ENCODE results near the gene PTPN21.
A peak's percentile ranks its signal among the peaks of the same experiment; 100 is the strongest.
"Not testable (repeated sequence)": the region's sequence is repeated elsewhere in the genome, so short reads cannot be mapped to it uniquely, and the experiment has no call there.

Gene PTPN21

DNA sequence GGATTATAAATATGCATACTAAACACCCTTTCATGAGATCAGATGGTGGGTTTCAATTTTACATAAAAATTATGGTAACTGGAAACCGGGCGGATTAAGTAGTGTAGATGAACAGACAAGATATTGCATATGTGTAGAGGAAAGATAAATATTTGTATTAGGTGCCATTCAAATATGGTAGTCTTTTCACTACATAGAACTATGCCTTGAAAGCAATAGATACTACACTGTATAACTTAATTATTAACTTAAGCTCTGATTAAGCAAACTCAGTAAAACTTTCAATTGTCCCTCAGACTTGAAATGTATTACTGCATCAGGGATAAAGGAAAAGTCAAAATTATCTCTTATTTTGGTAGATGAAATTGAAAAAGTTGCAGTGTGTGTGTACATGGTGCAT, 1.9 kb downstream of the PTPN21 start:
- no peak for DNase-seq (ENCODE audit: extremely low read depth in 1 of 2, low read depth in 1 of 2)

DNA sequence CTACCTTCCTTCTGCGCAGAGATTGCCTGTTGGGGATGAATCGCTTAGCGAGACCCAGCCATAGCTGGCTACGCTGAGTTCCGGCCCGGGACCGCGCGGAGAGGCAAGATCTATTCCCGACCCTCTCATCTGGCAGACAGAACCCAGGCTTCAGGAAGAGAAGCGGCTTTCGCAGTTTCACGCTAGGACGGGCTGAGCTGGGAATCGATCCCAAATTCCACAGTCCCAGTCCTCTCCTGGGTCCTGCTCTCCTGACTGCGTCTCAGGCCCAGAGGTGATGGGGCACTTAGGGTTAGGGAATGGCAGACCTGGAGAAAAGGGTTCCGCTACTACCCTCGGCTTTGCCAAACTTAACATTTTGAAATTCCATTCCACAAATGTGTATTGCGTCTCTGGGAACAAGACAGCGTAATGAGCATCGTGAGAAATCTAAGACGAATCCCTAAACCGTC, 2.8 kb downstream of the PTPN21 start:
- DNase-seq (ENCODE audit: extremely low read depth in 1 of 2, low read depth in 1 of 2), result no peak

DNA sequence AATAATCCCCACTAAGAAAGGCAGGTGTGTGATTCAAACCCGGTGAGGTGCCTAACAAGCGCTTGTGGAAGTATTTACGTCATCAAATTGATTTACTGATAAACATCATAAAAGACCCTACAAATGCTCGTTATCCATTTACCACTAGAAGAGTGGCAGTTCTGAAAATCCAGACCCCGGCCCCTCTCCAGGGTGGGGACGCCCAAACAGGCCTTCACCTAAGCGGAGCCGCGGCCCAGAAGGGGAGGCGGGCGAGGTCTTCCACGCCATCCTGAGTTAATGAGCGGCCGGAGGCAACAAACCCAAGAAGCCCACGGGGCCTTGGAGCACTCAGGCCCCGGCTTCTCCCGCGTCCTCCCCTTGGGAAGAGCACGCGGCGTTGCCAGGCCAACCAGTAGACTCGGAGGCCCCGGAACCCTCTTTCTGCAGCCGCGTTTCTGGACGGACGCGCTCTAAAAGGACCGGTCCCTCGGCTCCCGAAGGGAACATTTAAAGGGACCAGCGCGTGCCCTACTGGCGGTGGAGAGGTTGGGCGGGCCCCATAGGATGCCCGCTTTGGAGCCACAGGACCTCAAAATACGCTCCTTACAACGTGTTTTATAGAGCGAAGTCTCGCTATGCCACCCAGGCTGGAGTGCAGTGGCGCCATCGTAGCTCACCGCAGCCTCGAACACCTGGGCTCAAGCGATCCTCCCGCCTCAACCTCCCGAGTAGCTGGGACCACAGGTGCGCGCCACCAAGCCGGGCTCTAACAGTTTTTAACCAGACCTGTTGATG, 3.5 kb downstream of the PTPN21 start:
- peak in 1 of 2 donors; percentile 31 for DNase-seq (ENCODE audit: extremely low read depth in 1 of 2, low read depth in 1 of 2)

DNA sequence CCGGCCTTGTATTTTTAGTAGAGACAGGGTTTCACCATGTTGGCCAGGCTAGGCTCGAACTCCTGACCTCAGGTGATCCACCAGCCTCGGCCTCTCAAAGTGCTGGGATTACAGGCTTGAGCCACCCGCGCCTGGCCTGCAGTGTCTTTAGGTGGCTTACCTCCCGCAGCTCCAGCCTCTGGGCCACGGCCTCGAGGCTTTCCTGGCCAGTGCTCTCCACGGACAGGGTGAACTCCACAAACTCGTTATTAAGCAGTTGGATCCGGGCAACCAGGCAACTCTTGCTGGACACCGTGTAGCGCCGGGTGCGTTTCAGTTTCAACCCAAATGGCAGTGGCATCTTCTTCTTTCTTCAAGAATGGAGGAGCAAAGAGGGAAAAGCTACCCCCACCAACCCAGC, 4.7 kb downstream of the PTPN21 start:
- no peak for DNase-seq (ENCODE audit: extremely low read depth in 1 of 2, low read depth in 1 of 2)

DNA sequence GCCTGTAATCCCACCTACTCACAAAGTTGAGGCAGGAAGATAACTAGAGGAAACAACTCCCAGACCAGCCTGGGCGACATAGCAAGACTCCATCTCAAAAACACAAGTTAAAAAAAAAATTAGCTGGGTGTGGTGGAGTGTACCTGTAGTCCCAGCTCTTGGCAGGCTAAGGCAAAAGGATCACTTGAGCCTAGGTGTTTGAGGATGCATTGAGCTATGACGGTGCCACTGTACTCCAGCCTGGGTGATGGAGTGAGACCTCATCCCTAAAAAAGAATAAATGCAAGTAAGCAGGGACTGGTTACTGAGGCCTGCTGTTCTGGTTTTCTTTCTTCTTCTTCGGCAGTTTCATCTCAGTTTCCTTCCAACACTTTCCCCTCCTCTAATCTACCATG, 7.4 kb downstream of the PTPN21 start:
- no peak for DNase-seq (ENCODE audit: extremely low read depth in 1 of 2, low read depth in 1 of 2)

DNA sequence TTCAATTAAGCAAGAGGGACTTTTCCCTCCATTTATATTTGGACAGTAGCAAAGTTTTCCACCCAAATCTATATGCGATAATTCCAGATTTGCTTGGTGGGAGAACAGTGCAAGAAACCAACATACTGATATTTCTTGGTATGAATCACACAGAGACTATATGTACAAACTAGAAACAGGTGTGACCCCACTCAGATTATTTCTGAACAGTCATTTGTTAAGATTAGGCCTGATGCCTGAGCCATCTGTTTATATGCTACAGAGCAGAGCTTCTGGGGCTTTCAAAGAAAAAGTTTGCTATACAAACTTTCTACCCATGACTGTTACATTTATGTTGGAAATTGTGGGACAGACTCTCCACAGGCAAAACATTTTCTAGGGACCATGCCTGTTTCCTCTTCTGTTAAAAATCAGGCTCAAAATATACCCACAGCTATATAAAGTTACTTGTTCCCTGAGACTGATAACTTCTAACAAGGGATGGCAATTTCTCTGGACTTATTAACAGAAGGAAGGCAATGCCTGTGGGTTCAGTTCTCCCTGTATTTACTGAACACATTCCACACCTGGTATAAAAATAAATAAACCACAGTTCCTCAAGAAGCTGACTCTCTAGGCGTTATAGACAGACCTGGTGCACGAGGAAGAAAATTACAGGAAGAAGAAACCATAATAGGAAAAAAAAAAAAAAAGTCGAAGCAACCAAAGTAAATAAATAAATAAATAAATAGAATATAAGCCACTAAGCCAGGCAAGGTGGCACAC, 8.0 kb downstream of the PTPN21 start:
- DNase-seq (ENCODE audit: extremely low read depth in 1 of 2, low read depth in 1 of 2), result no peak

DNA sequence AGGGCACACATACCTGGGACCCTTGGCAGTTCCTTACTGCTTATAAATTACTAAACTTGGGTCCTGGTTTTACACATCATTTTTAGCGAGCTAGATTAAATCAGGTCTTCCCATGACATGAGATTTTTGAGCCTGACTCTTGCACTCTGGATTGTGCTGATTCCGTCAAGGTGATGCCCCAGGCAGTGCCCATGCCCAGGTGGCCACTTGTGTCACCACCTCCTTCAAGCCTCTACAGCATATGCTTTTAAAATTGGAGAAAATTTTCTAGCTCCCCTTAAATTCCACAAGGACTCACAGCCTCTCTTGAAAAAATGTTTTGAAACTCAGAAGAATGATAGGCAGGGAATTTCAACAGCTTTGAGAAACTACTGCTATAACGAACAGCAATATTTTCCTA, 9.6 kb downstream of the PTPN21 start:
- no peak for DNase-seq (ENCODE audit: extremely low read depth in 1 of 2, low read depth in 1 of 2)

DNA sequence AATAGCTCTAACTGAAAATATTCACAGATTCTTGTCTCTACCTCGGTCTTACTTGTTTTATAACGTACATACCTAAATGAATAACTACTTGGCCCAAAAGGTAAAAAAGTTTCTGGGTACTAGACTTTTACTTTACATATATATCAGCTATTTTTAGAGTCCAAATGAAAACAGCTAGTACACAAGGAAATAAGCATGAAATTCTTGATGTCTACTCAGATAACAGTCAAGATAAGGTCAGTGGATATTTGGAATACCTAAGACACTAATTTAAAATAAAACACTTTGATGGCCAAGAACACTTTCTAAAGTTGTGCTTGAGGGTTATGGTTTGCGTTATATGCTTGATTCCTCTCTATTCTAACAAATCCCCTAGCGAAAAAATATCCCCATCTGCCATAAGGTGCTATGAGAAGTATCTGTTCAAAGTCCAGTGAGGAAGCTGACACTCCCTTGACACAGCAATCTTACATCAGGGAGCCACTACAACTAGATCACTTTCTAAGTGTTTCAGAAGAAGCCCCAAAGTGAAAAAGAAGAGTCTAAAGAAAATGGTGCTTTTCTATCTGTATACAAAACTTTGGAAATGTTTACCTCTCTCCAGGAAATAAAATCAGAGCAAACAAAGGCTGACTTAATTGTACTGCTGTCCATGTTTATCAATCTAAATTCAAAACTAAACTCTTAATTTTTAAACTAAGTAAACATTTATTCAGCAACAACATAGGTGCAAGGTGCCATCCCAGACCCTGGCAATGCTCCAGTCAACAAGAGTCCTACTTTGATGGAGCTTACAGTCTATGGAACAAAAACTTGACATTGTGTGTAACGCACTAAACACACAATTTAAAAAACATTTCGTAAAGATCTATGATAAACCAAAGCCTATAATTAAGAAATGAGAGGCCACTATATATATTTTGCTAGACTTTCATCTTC, 11.7 kb downstream of the PTPN21 start:
- DNase-seq (ENCODE audit: extremely low read depth in 1 of 2, low read depth in 1 of 2), result no peak

DNA sequence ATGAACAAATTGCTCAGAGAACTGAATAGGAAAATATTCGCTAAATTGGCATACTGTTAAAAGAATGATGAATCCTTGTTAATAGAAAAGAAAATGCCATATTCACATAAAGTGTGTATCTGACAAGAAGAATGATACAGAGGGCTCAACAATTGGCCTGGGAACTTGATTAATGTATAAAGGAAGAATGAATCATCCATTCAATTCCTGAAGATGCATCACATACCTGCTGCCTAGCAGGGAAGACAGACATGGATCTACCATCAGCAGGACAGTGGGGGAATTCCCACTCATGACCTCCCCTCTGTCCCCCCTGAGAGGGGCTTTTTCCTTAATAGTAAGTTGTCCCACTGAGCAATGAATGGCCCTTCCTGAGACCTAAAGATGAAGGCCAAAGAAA, 13.5 kb downstream of the PTPN21 start:
- DNase-seq (ENCODE audit: extremely low read depth in 1 of 2, low read depth in 1 of 2), result no peak

DNA sequence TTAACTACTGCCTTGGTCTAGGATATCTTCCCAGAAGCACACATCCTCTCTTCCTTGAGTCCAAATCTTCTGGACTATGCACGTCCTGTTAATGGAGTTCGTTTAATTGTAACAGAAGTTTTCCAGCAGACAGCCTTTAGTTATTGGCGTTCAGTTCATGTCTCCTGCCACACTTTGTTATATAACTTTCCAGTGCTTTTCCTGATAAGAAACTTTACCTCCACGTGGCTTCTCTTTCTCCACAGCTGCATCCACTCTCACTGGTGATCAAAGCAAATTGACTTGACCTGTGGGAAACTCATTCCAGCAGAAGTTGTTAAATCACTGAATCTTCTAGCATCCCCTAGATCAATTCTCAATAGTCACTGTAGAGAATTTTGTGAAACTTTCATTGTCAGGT, 19.0 kb downstream of the PTPN21 start:
- no peak for DNase-seq (ENCODE audit: extremely low read depth in 1 of 2, low read depth in 1 of 2)

DNA sequence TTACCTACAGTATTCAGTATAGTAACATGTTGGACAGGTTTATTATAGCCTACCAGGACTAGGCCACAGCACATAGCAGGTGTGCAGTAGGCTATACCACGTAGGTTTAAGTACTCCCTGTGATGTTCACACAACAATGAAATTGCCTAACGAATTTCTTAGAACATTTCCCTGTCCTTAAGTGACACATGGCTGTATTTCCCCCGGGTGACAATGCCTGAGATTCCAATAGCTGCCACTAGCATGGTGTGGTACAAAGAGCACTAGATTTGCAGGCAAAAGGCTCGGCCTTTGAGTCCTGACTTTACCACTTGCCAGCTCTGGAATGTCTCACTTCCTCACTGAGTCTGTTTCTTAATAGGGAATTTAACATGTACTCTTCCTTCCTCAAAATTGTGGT, 19.7 kb downstream of the PTPN21 start:
- no peak for DNase-seq (ENCODE audit: extremely low read depth in 1 of 2, low read depth in 1 of 2)

DNA sequence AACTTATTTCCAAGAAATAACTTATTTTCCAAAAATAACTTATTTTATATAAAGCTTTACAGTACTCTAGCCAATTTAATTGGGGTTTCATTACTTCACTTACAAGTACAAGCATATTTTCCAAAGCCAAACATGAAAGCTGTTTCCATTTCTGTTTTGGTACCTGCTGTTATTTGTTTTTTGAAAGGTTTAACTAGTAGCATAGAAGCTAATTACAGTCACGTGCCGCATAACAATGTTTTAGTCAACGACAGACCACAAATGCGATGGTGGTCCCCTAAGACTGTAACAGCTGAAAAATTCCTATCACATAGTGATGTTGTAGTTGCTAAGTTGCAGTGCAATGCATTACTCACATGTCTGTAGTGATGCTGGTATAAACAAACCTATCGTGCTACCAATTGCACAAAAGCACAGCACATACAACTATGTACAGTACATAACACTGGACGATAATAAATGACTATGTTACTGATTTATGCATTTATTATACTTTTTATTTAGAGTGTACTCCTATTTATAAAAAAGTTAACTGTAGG, 21.7 kb downstream of the PTPN21 start:
- DNase-seq (ENCODE audit: extremely low read depth in 1 of 2, low read depth in 1 of 2), result no peak

DNA sequence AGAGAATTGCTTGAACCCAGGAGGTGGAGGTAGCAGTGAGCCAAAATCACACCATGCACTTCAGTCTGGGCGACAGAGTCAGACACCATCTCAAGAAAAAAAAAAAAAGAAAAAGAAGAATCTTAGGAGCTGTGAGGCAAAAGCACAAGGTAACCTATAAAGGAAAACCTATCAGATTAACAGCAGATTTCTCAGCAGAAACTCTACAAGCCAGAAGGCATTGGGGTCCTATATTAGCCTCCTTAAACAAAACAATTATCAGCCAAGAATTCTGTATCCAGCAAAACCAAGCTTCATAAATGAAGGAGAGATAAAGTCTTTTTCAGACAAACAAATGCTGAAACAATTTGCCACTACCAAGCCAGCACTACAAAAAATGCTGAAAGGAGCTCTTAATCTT, 24.9 kb downstream of the PTPN21 start:
- DNase-seq (ENCODE audit: extremely low read depth in 1 of 2, low read depth in 1 of 2), result not testable (repeated sequence)

DNA sequence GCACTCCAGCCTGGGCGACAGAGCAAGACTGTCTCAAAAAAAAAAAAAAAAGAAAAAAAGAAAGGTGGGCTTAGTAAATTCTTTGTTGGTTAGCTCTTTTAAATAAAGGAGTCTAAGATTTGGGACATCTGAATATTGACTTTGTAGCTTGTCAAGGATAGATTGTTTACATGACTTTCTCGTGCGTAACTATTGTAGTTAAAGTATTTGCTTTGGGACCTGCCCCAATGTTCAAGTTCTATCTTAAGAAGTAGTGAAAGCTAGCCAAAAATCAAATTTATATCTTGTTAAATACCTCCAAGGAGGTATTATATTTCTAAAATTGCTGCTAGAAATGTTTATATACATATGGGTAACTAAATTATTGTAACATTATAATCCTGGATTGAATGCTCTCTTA, 32.4 kb downstream of the PTPN21 start:
- DNase-seq (ENCODE audit: extremely low read depth in 1 of 2, low read depth in 1 of 2), result no peak

DNA sequence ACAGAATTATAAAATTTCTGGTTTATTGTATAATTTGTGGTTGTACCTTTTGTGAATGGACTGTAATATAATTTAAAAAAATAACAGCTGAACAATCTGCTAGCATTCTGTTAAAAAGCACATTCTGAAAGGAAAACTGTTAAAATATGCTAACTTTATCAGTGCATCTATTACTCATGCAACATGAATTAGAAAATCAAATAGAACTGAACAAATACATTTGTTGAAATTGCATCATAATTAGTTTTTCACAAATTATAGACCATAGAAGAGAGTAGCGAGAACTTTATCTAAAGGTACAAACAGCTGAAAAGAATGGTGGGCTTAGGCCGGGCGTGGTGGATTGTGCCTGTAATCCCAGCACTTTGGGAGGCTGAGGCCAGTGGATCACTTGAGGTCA, 33.0 kb downstream of the PTPN21 start:
- no peak for DNase-seq (ENCODE audit: extremely low read depth in 1 of 2, low read depth in 1 of 2)

DNA sequence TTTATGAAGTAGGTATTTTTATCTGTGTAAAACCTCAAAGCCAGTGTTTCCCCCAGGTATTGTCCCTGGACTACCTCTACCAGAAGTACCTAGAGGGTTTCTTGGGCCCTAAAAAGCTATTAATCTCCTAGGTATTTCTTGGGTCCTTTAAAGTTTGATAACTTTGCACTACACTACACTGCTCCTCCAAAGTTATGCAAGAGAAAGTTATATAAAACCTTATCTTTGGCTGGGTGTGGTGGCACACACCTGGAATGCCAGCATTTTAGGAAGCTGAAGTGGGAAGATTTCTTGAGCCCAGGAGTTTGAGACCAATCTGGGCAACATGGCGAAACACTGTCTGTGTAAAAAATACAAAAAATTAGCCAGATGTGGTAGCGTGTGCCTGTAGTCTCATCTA, 34.9 kb downstream of the PTPN21 start:
- no peak for DNase-seq (ENCODE audit: extremely low read depth in 1 of 2, low read depth in 1 of 2)

DNA sequence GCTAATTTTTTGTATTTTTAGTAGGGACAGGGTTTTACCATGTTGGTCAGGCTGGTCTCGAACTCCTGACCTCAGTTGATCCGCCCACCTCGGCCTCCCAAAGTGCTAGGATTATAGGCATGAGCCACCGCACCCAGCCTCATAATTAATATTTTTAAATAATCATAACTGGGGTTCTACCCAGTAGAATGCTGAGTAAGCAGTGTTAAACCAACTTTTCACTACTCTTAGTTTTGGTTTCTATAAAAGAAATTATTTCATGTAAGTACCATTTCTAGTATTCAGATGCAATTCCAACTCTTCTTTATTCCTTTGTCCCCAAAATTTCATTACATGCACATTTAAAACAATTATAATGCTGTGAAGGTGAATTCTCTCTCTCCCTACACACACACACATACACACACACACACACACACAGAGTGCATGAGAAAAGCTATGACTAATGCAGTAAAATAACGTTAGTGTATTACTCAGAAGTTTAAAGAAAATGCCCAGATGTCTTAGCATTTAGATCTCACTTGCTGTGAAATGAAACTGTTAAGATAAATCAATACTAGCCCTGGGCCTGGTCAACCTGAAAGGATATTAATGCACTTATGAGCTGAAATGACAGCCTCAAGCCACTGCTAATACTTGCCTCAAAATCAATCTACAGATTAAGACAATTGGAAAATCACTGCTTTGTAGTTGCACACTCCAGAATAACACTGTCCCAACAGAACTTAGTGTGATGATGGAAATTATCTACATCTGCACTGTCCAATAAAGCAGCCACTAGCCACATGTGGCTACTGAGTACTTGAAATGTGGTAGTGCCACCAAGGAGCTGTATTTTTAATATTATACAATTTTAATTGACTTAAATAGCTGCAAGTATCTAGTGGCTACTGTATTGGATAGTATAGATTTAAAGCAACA, 36.0 kb downstream of the PTPN21 start:
- no peak for DNase-seq (ENCODE audit: extremely low read depth in 1 of 2, low read depth in 1 of 2)

DNA sequence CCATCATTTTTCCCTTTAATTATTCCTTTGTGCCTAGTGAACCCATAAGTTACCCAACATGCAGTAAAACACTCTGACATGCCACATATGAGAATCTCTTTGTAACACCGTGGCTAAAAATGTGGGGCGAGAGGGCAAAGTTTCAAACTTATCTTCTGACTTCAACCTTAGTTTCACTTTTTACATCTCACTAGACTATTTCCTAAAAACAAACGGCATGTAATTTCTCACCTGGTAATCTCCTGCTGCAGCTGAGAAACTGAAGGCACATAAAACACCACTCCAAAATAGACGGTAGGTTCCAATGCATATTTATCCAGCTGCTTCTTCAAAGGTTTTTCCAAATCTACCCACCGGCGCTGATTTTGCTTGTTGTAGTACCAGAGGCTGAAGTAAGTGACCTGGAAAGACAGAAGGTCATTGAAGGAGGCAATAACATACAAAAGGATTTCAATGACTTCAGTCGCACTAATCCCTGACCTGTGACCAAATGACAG, 37.9 kb downstream of the PTPN21 start:
- no peak for DNase-seq (ENCODE audit: extremely low read depth in 1 of 2, low read depth in 1 of 2)

DNA sequence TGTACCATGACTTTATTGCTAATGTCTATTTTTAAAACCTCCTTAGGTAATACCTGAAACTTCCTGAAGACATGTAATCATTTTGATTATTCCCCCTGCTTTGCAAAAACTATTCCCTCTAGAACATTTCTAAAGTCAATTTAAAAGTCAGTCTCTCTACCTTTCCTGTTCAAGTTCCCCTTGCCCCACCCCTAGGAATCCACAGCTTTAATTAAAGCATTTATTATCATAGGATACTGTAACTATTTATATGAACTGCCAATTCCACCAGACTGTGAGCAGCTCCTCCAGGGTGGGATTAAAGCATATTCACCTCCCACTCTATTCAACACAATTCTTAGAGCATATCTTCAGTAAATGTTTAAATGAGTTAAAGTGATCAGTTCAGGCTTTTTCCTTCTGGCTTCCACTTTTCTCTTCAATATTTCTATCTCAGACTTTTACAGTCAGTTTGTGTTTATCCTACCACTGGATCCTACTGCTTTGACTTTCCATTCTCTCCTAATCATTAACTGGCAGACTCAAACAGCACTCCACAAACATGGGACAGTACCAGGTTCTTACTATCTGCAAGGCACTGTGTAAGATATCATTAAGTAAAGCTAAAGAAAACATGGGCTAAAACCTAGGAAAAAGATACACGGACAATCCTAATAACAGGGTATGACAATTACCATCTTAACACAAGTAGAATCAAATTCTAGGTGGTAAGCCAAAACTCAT, 39.1 kb downstream of the PTPN21 start:
- DNase-seq (ENCODE audit: extremely low read depth in 1 of 2, low read depth in 1 of 2), result no peak
